SK-N-SH (cell line): ENCODE measurements around the gene TTC31. TPM values are rescaled to one million over a fixed set of nuclear protein-coding genes. Genes with fewer than 3 reads are reported as not detected.

Source experiments
- CTCF ChIA-PET: fragments of 300-600, 350-600 bp; formaldehyde crosslinking; extraction: SDS; loops from one replicate; lab custom pipeline; 2021; lab: Yijun Ruan, JAX
- POLR2A ChIA-PET: fragments of 350-600 bp; sonication (Branson Sonifier 250); formaldehyde crosslinking; extraction: SDS; loops from one replicate; lab custom pipeline; 2020; ENCODE audit warnings: antibody characterized with exemption, inconsistent platforms; lab: Yijun Ruan, JAX
- DNase-seq: peaks from one replicate; pipeline ENCODE4 v3.0.0; 2012
- H2AFZ ChIP-seq: fragments of 200-600 bp; sonication (generic); 2 replicates; pipeline ENCODE4 v1.8.1; 2016; ENCODE audit warnings: antibody characterized with exemption, mild to moderate bottlenecking, low read depth
- H3F3A ChIP-seq: fragments of 200-600 bp; sonication (generic); replicated peaks from 2 replicates; pipeline ENCODE3; 2016; ENCODE audit warnings: antibody characterized with exemption, mild to moderate bottlenecking; ENCODE audit not compliant: insufficient read depth
- H3K27ac ChIP-seq, 2 experiments: fragments of 200-500 bp in 1 of 2; fragments of 200-600 bp in 1 of 2; sonication (Bioruptor generic) in 1 of 2; sonication (generic), shearing (Covaris generic) in 1 of 2; 2 replicates each; pipeline versions ENCODE4 v1.5.1 to v1.6.1; 2014 to 2016; ENCODE audit warnings: low read depth in 2 of 2, inconsistent platforms in 1 of 2, low read length in 1 of 2, mild to moderate bottlenecking in 1 of 2, mixed read lengths in 1 of 2
- H3K27me3 ChIP-seq: fragments of 200-600 bp; sonication (generic), shearing (Covaris generic); 2 replicates; pipeline ENCODE4 v1.6.1; 2016; ENCODE audit warnings: mixed run types; ENCODE audit not compliant: insufficient read depth
- H3K36me3 ChIP-seq, 2 experiments: fragments of 200-500 bp in 1 of 2; fragments of 200-600 bp in 1 of 2; sonication (Bioruptor generic) in 1 of 2; sonication (generic) in 1 of 2; replicated peaks in 1 of 2; 2 replicates each; pipeline versions ENCODE3 to v1.5.1; 2014 to 2016; ENCODE audit warnings: low read length in 1 of 2, mild to moderate bottlenecking in 1 of 2; ENCODE audit not compliant: insufficient read depth in 2 of 2, control insufficient read depth in 1 of 2
- H3K4me1 ChIP-seq, 2 experiments: fragments of 200-500 bp in 1 of 2; fragments of 200-600 bp in 1 of 2; sonication (Bioruptor generic) in 1 of 2; sonication (generic), shearing (Covaris generic) in 1 of 2; 2 replicates each; pipeline versions ENCODE4 v1.5.1 to v1.6.1; 2014 to 2016; ENCODE audit warnings: low read depth in 1 of 2, low read length in 1 of 2, mixed run types in 1 of 2; ENCODE audit not compliant: insufficient read depth in 2 of 2, control insufficient read depth in 1 of 2
- H3K4me2 ChIP-seq: fragments of 200-600 bp; sonication (generic), shearing (Covaris generic); 2 replicates; pipeline ENCODE4 v1.6.1; 2017; ENCODE audit warnings: mixed run types
- H3K4me3 ChIP-seq, 2 experiments: fragments of 200-500 bp in 1 of 2; fragments of 200-600 bp in 1 of 2; sonication (Bioruptor generic) in 1 of 2; sonication (generic), shearing (Covaris generic) in 1 of 2; 2 replicates each; pipeline versions ENCODE4 v1.5.1 to v1.8.1; 2014 to 2016; ENCODE audit warnings: low read depth in 2 of 2, inconsistent platforms in 1 of 2, low read length in 1 of 2, mild to moderate bottlenecking in 1 of 2, mixed read lengths in 1 of 2, moderate library complexity in 1 of 2
- H3K79me2 ChIP-seq: fragments of 200-600 bp; sonication (generic); 2 replicates; pipeline ENCODE4 v1.8.1; 2017; ENCODE audit warnings: mild to moderate bottlenecking; ENCODE audit not compliant: insufficient read depth
- H3K9ac ChIP-seq: fragments of 200-600 bp; sonication (generic); 2 replicates; pipeline ENCODE4 v1.6.1; 2017; ENCODE audit warnings: mixed run types
- H3K9me2 ChIP-seq: fragments of 200-600 bp; sonication (generic); 2 replicates; pipeline ENCODE4 v1.6.1; 2017; ENCODE audit warnings: mixed run types
- H3K9me3 ChIP-seq: fragments of 200-600 bp; sonication (generic); 2 replicates; pipeline ENCODE4 v1.6.1; 2017; ENCODE audit warnings: mixed run types, mild to moderate bottlenecking, moderate library complexity
- H4K20me1 ChIP-seq: fragments of 200-600 bp; sonication (generic); 2 replicates; pipeline ENCODE4 v1.6.1; 2017; ENCODE audit warnings: mild to moderate bottlenecking, mixed run types; ENCODE audit not compliant: insufficient read depth
- FOSL2 ChIP-seq: IDR thresholded peaks from 2 replicates; pipeline ENCODE4 v1.4.0; 2012; ENCODE audit warnings: low read depth, mild to moderate bottlenecking, moderate library complexity, borderline replicate concordance
- FOXJ3 ChIP-seq: sonication (generic); formaldehyde crosslinking; IDR thresholded peaks from 2 replicates; pipeline ENCODE4 v1.5.1; 2020; ENCODE audit warnings: mild to moderate bottlenecking, missing genetic modification reagents
- NRF1 ChIP-seq: IDR thresholded peaks from 2 replicates; pipeline ENCODE4 v1.6.1; 2012; ENCODE audit warnings: low read depth, mild to moderate bottlenecking, low read length
- REST ChIP-seq: IDR thresholded peaks from 2 replicates; pipeline ENCODE4 v1.6.1; 2012; ENCODE audit warnings: mild to moderate bottlenecking, low read depth, low read length, moderate library complexity
- RFX5 ChIP-seq: IDR thresholded peaks from 2 replicates; pipeline ENCODE4 v1.6.1; 2012; ENCODE audit warnings: mild to moderate bottlenecking, improper control_type of control experiment, low read length
- TCF12 ChIP-seq: IDR thresholded peaks from 2 replicates; pipeline ENCODE4 v1.4.0; 2012
- TEAD4 ChIP-seq: IDR thresholded peaks from 2 replicates; pipeline ENCODE4 v1.4.0; 2012; ENCODE audit warnings: mild to moderate bottlenecking, borderline replicate concordance; ENCODE audit not compliant: insufficient read depth
- USF1 ChIP-seq: IDR thresholded peaks from 2 replicates; pipeline ENCODE4 v1.4.0; 2012; ENCODE audit warnings: low read depth, borderline replicate concordance
- WGBS: methylation state at CpG from one replicate; pipeline ENCODE4 v1.1.6; 2017; ENCODE audit warnings: low lambda C conversion rate; 5-methylcytosine and 5-hydroxymethylcytosine counted together
- polyA plus RNA-seq, 3 experiments: library from polyadenylated mRNA; depleted of rRNA; stranded (reverse); fragments of >200 nt; gene quantifications; 2 replicates each; pipeline ENCODE4 v1.2.3, GENCODE V29; 2012

TTC31 gene
- polyA plus RNA-seq, 1 of the 3 experiments (the other 2 are of a cell fraction): 27.9 TPM

- TF ChIP-seq FOXJ3 (CRISPR knock-in tag) (no peak), FOSL2 (no peak), RFX5 (no peak), TEAD4 (no peak)
- TF ChIP-seq, all 33 proteins: peak for 0
These were observed 52.6 kb downstream of the TTC31 start (continued) for GRCh38 chr2:74535440-74535965.

- Histone ChIP-seq H3K4me1 (peaks cover 2 to 5% of the 10 kb centered on the region in 2 experiments; a peak in 3 of 4 replicates), H3K79me2 (peaks cover 6% of the 10 kb centered on the region; the same call in 1 of the 2 replicates), H4K20me1 (no peaks in the 10 kb centered on the region), H3K9ac (no peak overlapping the region), H3K36me3 (peaks cover 10 to 26% of the 10 kb centered on the region in 2 experiments), H3K27ac (no peak overlapping the region), H3K4me3 (no peak overlapping the region), H3F3A (peaks cover 18% of the 10 kb centered on the region), H2AFZ (no peak overlapping the region), H3K9me3 (no peaks in the 10 kb centered on the region), H3K9me2 (no peaks in the 10 kb centered on the region), H3K4me2 (no peak overlapping the region), H3K27me3 (no peaks in the 10 kb centered on the region)
- DNase-seq: no peak
- ChIA-PET POLR2A (interaction anchor here (0.7 kb wide), 1 partner anchor 10 kb away, joined by 3 read pairs; no protein-coding TSS in a partner anchor), CTCF (interaction anchor here (2.1 to 7.8 kb wide), 2 partner anchors 30 to 54 kb away, joined by 7 to 102 read pairs; partner anchors contain the start of genes CCDC142, PCGF1 and TTC31)
- TF ChIP-seq USF1: no peak
- WGBS: 88% methylated on average over 21 of the region's 23 CpGs
These were observed 53.5 kb downstream of the TTC31 start for GRCh38 chr2:74536166-74536950.

GRCh38 chr2:74537140-74537539 lies 54.3 kb downstream of the TTC31 start:
- ChIA-PET POLR2A (no interaction called here), CTCF (interaction anchor here (2.1 to 7.8 kb wide), 2 partner anchors 30 to 54 kb away, joined by 7 to 102 read pairs; partner anchors contain the start of genes CCDC142, PCGF1 and TTC31)
- Histone ChIP-seq H3K9ac (no peak overlapping the region), H4K20me1 (no peaks in the 10 kb centered on the region), H3K27me3 (no peaks in the 10 kb centered on the region), H3K27ac (no peak overlapping the region), H3K36me3 (peaks cover 10 to 20% of the 10 kb centered on the region in 2 experiments), H3K4me3 (no peak overlapping the region), H3K9me3 (no peaks in the 10 kb centered on the region), H3F3A (peaks cover 12% of the 10 kb centered on the region), H3K4me1 (no peaks in the 10 kb centered on the region), H2AFZ (no peak overlapping the region), H3K9me2 (no peaks in the 10 kb centered on the region), H3K79me2 (no peaks in the 10 kb centered on the region), H3K4me2 (no peak overlapping the region)
- no peak for DNase-seq
- TF ChIP-seq REST (no peak), FOXJ3 (CRISPR knock-in tag) (no peak), NRF1 (no peak), TCF12 (no peak), FOSL2 (no peak)
- WGBS: 76% methylated on average over 4 of the region's 4 CpGs
